Large intestine (tissue), 3 donors: Measurements from ENCODE around the gene RNF13. TPM values are rescaled to one million over a fixed set of nuclear protein-coding genes. Genes with fewer than 3 reads are reported as not detected.

Source experiments
- DNase-seq, 2 donors: peaks; one replicate each; pipeline versions ENCODE4 v3.0.0 to v3.0.0-alpha.2; 2013
- H3K27ac ChIP-seq: one replicate; pipeline ENCODE4 v1.5.1; 2013; ENCODE audit warnings: low read length
- H3K27me3 ChIP-seq: 2 replicates; pipeline ENCODE4 v1.6.1; 2013; ENCODE audit warnings: low read length; ENCODE audit not compliant: control insufficient read depth, insufficient read depth
- H3K36me3 ChIP-seq: 2 replicates; pipeline ENCODE4 v1.6.1; 2013; ENCODE audit warnings: low read length; ENCODE audit not compliant: control insufficient read depth, insufficient read depth
- H3K4me1 ChIP-seq: one replicate; pipeline ENCODE4 v1.6.1; 2013; ENCODE audit warnings: low read length; ENCODE audit not compliant: control insufficient read depth, insufficient read depth
- H3K4me3 ChIP-seq: one replicate; pipeline ENCODE4 v1.5.1; 2013; ENCODE audit warnings: low read length
- H3K9me3 ChIP-seq: one replicate; pipeline ENCODE4 v1.6.1; 2013; ENCODE audit warnings: mild to moderate bottlenecking, low read depth, low read length, moderate library complexity; ENCODE audit not compliant: control insufficient read depth
- WGBS: methylation state at CpG from one replicate; pipeline ENCODE4 v1.1.5; 2013; ENCODE audit warnings: low lambda C conversion rate; ENCODE audit not compliant: insufficient coverage; 5-methylcytosine and 5-hydroxymethylcytosine counted together
- polyA plus RNA-seq: library from polyadenylated mRNA; unstranded; fragments of 120-200 nt; gene quantifications from one replicate; pipeline ENCODE4 v1.2.1, GENCODE V29; 2013

The RNF13 gene
- polyA plus RNA-seq, 1 donor, result 56.2 TPM

- Histone ChIP-seq H3K27me3 (peaks cover 2% of the 10 kb centered on the region), H3K27ac (no peak overlapping the region), H3K4me1 (peaks cover 5% of the 10 kb centered on the region), H3K36me3 (no peaks in the 10 kb centered on the region), H3K9me3 (no peaks in the 10 kb centered on the region), H3K4me3 (no peak overlapping the region)
- no peak for DNase-seq
- 83% methylated on average over 2 of the region's 2 CpGs for WGBS
These were observed 40.2 kb upstream of the RNF13 start for GRCh38 chr3:149772861-149773260.

- Histone ChIP-seq H3K27me3 (no peaks in the 10 kb centered on the region), H3K4me3 (no peak overlapping the region), H3K27ac (no peak overlapping the region), H3K9me3 (no peaks in the 10 kb centered on the region), H3K4me1 (peaks cover 8% of the 10 kb centered on the region), H3K36me3 (no peaks in the 10 kb centered on the region)
- no peak for DNase-seq
- no CpG with 5 or more reads among the region's 1 CpG for WGBS
These were observed 36.8 kb upstream of the RNF13 start for GRCh38 chr3:149776170-149776569.

GRCh38 chr3:149777414-149778214 is 35.4 kb upstream of the RNF13 start:
- H3K27me3 ChIP-seq, result no peaks in the 10 kb centered on the region
- peak in 1 of 2 donors; percentile 41 for DNase-seq
- H3K27ac ChIP-seq, result no peak overlapping the region
- H3K4me1 ChIP-seq, result peaks cover 8% of the 10 kb centered on the region
- H3K4me3 ChIP-seq, result no peak overlapping the region
- WGBS, result no CpG with 5 or more reads among the region's 2 CpGs
- no peaks in the 10 kb centered on the region for H3K36me3 ChIP-seq
- no peaks in the 10 kb centered on the region for H3K9me3 ChIP-seq

- Histone ChIP-seq H3K27ac (no peak overlapping the region), H3K4me1 (peaks cover 8% of the 10 kb centered on the region), H3K36me3 (no peaks in the 10 kb centered on the region), H3K9me3 (no peaks in the 10 kb centered on the region), H3K27me3 (no peaks in the 10 kb centered on the region), H3K4me3 (no peak overlapping the region)
- WGBS, result no CpG with 5 or more reads among the region's 4 CpGs
- no peak for DNase-seq
These were observed 31.8 kb upstream of the RNF13 start for GRCh38 chr3:149781211-149781610.

GRCh38 chr3:149781741-149782140 is 31.3 kb upstream of the RNF13 start:
- H3K4me3 ChIP-seq, result no peak overlapping the region
- H3K27ac ChIP-seq, result no peak overlapping the region
- H3K27me3 ChIP-seq, result no peaks in the 10 kb centered on the region
- WGBS, result 100% methylated on average over 1 of the region's 3 CpGs
- peaks cover 8% of the 10 kb centered on the region for H3K4me1 ChIP-seq
- no peaks in the 10 kb centered on the region for H3K36me3 ChIP-seq
- H3K9me3 ChIP-seq, result no peaks in the 10 kb centered on the region
- no peak for DNase-seq

- no peaks in the 10 kb centered on the region for H3K27me3 ChIP-seq
- DNase-seq, result no peak
- no peak overlapping the region for H3K4me3 ChIP-seq
- no peaks in the 10 kb centered on the region for H3K9me3 ChIP-seq
- no peaks in the 10 kb centered on the region for H3K36me3 ChIP-seq
- no peak overlapping the region for H3K27ac ChIP-seq
- H3K4me1 ChIP-seq, result no peaks in the 10 kb centered on the region
These were observed 29.4 kb upstream of the RNF13 start for GRCh38 chr3:149783576-149783975.

GRCh38 chr3:149784064-149784704 is 28.8 kb upstream of the RNF13 start:
- no peaks in the 10 kb centered on the region for H3K4me1 ChIP-seq
- no peak for DNase-seq
- no peak overlapping the region for H3K27ac ChIP-seq
- 100% methylated on average over 1 of the region's 5 CpGs for WGBS
- no peak overlapping the region for H3K4me3 ChIP-seq
- H3K9me3 ChIP-seq, result no peaks in the 10 kb centered on the region
- H3K27me3 ChIP-seq, result no peaks in the 10 kb centered on the region
- H3K36me3 ChIP-seq, result no peaks in the 10 kb centered on the region

- no peaks in the 10 kb centered on the region for H3K9me3 ChIP-seq
- H3K27ac ChIP-seq, result no peak overlapping the region
- no peak for DNase-seq
- H3K4me3 ChIP-seq, result no peak overlapping the region
- WGBS, result 100% methylated on average over 1 of the region's 2 CpGs
- H3K36me3 ChIP-seq, result no peaks in the 10 kb centered on the region
- peaks cover 3% of the 10 kb centered on the region for H3K27me3 ChIP-seq
- no peaks in the 10 kb centered on the region for H3K4me1 ChIP-seq
These were observed 22.7 kb upstream of the RNF13 start for GRCh38 chr3:149790268-149790667.

- Histone ChIP-seq H3K4me1 (no peaks in the 10 kb centered on the region), H3K9me3 (no peaks in the 10 kb centered on the region), H3K27me3 (peaks cover 3% of the 10 kb centered on the region), H3K4me3 (no peak overlapping the region), H3K27ac (no peak overlapping the region), H3K36me3 (no peaks in the 10 kb centered on the region)
- whole genome bisulfite sequencing, result 60% methylated on average over 1 of the region's 3 CpGs
- DNase-seq, result no peak
These were observed 22.3 kb upstream of the RNF13 start for GRCh38 chr3:149790698-149791097.

GRCh38 chr3:149792452-149793270 is 20.4 kb upstream of the RNF13 start, which contains the start of gene ANKUB1:
ANKUB1 (minus strand) TSS chr3:149792554; CDS start chr3:149792366, 188 bp downstream.
- H3K27me3 ChIP-seq, result peaks cover 3% of the 10 kb centered on the region
- H3K4me1 ChIP-seq, result no peaks in the 10 kb centered on the region
- H3K27ac ChIP-seq, result no peak within 1 kb of the TSS
- no peaks in the 10 kb centered on the region for H3K36me3 ChIP-seq
- WGBS, result no CpG with 5 or more reads among the region's 4 CpGs
- no peaks in the 10 kb centered on the region for H3K9me3 ChIP-seq
- no peak within 1 kb of the TSS for H3K4me3 ChIP-seq
- no peak for DNase-seq
